Astrocyte (in vitro differentiated cells and primary cell): ENCODE data around the gene PCBP3.

ENCODE experiments used
- EZH2 ChIP-seq: IDR thresholded peaks from 2 replicates; pipeline ENCODE4 v1.6.1; 2012; ENCODE audit warnings: mild to moderate bottlenecking, low read length, inconsistent platforms; ENCODE audit not compliant: insufficient read depth
- TF ChIP-seq, protein P1 (sequence below): IDR thresholded peaks from 2 replicates; pipeline ENCODE4 v1.5.1; 2011; ENCODE audit warnings: low read depth, mild to moderate bottlenecking, inconsistent platforms, low read length, moderate library complexity; ENCODE audit not compliant: insufficient read depth

DNA sequence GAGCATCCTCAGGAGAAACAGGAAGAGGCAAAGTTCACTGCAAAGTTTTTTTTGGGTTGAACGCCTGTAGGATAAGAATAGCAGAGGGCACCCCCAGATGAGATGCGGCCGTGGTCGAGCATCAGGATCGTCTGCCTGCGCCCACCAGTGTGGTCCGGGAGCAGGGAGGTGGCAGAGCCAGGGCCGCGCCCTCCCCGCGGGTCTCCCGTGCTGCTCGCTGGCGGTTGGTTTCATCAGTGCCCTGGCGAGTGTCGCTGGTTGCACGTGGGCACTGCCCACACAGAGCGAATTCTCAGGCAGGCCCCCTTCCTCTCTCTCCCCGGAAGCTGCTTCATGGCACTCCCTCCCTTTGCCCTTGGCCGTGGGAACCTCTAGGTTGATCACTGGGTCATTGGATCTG lies 120.0 kb downstream of the PCBP3 start:
- TF ChIP-seq, protein P1, sequence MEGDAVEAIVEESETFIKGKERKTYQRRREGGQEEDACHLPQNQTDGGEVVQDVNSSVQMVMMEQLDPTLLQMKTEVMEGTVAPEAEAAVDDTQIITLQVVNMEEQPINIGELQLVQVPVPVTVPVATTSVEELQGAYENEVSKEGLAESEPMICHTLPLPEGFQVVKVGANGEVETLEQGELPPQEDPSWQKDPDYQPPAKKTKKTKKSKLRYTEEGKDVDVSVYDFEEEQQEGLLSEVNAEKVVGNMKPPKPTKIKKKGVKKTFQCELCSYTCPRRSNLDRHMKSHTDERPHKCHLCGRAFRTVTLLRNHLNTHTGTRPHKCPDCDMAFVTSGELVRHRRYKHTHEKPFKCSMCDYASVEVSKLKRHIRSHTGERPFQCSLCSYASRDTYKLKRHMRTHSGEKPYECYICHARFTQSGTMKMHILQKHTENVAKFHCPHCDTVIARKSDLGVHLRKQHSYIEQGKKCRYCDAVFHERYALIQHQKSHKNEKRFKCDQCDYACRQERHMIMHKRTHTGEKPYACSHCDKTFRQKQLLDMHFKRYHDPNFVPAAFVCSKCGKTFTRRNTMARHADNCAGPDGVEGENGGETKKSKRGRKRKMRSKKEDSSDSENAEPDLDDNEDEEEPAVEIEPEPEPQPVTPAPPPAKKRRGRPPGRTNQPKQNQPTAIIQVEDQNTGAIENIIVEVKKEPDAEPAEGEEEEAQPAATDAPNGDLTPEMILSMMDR, result no peak
- TF ChIP-seq EZH2, result no peak
